B cell (primary cell): ENCODE results near the gene MYT1. TPM values are rescaled to one million over a fixed set of nuclear protein-coding genes. Genes with fewer than 3 reads are reported as not detected.

Source experiments
- ATAC-seq: fragments of 200-7000 bp; cut with Tn5 transposase; one replicate; pipeline ENCODE4 v1.10.0; 2021; ENCODE audit warnings: low read depth, mild to moderate bottlenecking, moderate number of reproducible peaks, moderate library complexity
- CTCF ChIA-PET: fragments of 350-600 bp; sonication (Branson Sonifier 250); formaldehyde crosslinking; loops from one replicate; lab custom pipeline; 2021; ENCODE audit warnings: antibody characterized with exemption, inconsistent platforms; lab: Charles Lee
- POLR2A ChIA-PET: fragments of 350-600 bp; sonication (Branson Sonifier 250); formaldehyde crosslinking; loops from one replicate; lab custom pipeline; 2021; ENCODE audit warnings: antibody characterized with exemption; lab: Charles Lee
- DNase-seq: peaks from one replicate; pipeline ENCODE4 v3.0.0; 2013
- H2AFZ ChIP-seq: 2 replicates; pipeline ENCODE4 v1.6.1; 2012; ENCODE audit warnings: mild to moderate bottlenecking, low read depth, low read length; ENCODE audit not compliant: insufficient read depth, poor library complexity, severe bottlenecking
- H3K27ac ChIP-seq, 2 donors: 1 replicate in 1 of 2; 2 replicates in 1 of 2; pipeline ENCODE4 v1.5.1; 2012 to 2013; ENCODE audit warnings: low read length in 2 of 2, mild to moderate bottlenecking in 2 of 2, moderate library complexity in 1 of 2
- H3K27me3 ChIP-seq, 4 experiments: fragments of 200-600 bp in 1 of 4; sonication (generic) in 1 of 4; replicated peaks in 1 of 4; 1 replicate in 2 of 4; 2 replicates in 2 of 4; pipeline versions ENCODE4 v1.6.1 to v1.7.0; 2013 to 2016; ENCODE audit warnings: low read length in 3 of 4, mild to moderate bottlenecking in 2 of 4, mixed read lengths in 1 of 4, moderate library complexity in 1 of 4; ENCODE audit not compliant: insufficient read depth in 4 of 4, control insufficient read depth in 3 of 4; ENCODE audit errors: control extremely low read depth in 1 of 4
- H3K36me3 ChIP-seq, 2 experiments: replicated peaks in 1 of 2; 1 replicate in 1 of 2; 2 replicates in 1 of 2; pipeline versions ENCODE4 v1.6.1 to v1.7.1; 2013; ENCODE audit warnings: low read length in 1 of 2; ENCODE audit not compliant: insufficient read depth in 2 of 2, control insufficient read depth in 1 of 2; ENCODE audit errors: control extremely low read depth in 1 of 2, extremely low read depth in 1 of 2
- H3K4me1 ChIP-seq, 2 donors: fragments of 200-600 bp in 1 of 2; sonication (generic) in 1 of 2; 1 replicate in 1 of 2; 2 replicates in 1 of 2; pipeline versions ENCODE4 v1.5.1 to v1.6.1; 2013 to 2017; ENCODE audit warnings: low read length in 2 of 2; ENCODE audit not compliant: control insufficient read depth in 2 of 2, insufficient read depth in 2 of 2
- H3K4me2 ChIP-seq: replicated peaks from 2 replicates; pipeline ENCODE3; 2012; ENCODE audit warnings: mild to moderate bottlenecking, low read depth, low read length; ENCODE audit not compliant: poor library complexity, severe bottlenecking
- H3K4me3 ChIP-seq, 5 experiments: fragments of 200-600 bp in 1 of 5; sonication (generic) in 1 of 5; 1 replicate in 3 of 5; 2 replicates in 2 of 5; pipeline versions ENCODE4 v1.5.1 to v1.7.0; 2011 to 2016; ENCODE audit warnings: low read length in 4 of 5, mild to moderate bottlenecking in 4 of 5, low read depth in 2 of 5, control low read depth in 1 of 5, moderate library complexity in 1 of 5; ENCODE audit not compliant: insufficient read depth in 1 of 5; ENCODE audit errors: control extremely low read depth in 1 of 5, extremely low read depth in 1 of 5
- H3K79me2 ChIP-seq: fragments of 200-600 bp; sonication (generic); one replicate; pipeline ENCODE4 v1.6.0; 2016; ENCODE audit warnings: low read length; ENCODE audit not compliant: control insufficient read depth, insufficient read depth
- H3K9ac ChIP-seq: fragments of 200-600 bp; sonication (generic); 2 replicates; pipeline ENCODE4 v1.6.1; 2017; ENCODE audit warnings: mild to moderate bottlenecking, low read length, moderate library complexity
- H3K9me3 ChIP-seq, 3 donors: one replicate each; pipeline versions ENCODE4 v1.6.1 to v1.7.1; 2013; ENCODE audit warnings: low read length in 2 of 3; ENCODE audit not compliant: control insufficient read depth in 2 of 3, insufficient read depth in 1 of 3; ENCODE audit errors: control extremely low read depth in 1 of 3
- H4K20me1 ChIP-seq: 2 replicates; pipeline ENCODE4 v1.6.0; 2012; ENCODE audit warnings: mild to moderate bottlenecking, low read length; ENCODE audit not compliant: insufficient read depth, control insufficient read depth, poor library complexity, severe bottlenecking
- H3K27ac Mint-ChIP-seq: one replicate; pipeline ENCODE4 v1.8.0; 2021; ENCODE audit warnings: mixed read lengths
- H3K27me3 Mint-ChIP-seq: one replicate; pipeline ENCODE4 v1.8.0; 2021; ENCODE audit warnings: mixed read lengths
- H3K4me1 Mint-ChIP-seq: one replicate; pipeline ENCODE4 v1.8.0; 2021; ENCODE audit warnings: mixed read lengths
- H3K4me3 Mint-ChIP-seq: one replicate; pipeline ENCODE4 v1.8.0; 2021; ENCODE audit warnings: mixed read lengths
- H3K9me3 Mint-ChIP-seq: one replicate; pipeline ENCODE4 v1.8.0; 2022; ENCODE audit warnings: mixed read lengths; ENCODE audit not compliant: insufficient read depth
- EZH2 ChIP-seq: IDR thresholded peaks from 2 replicates; pipeline ENCODE4 v1.6.1; 2012; ENCODE audit warnings: borderline replicate concordance, low read depth, mild to moderate bottlenecking, moderate library complexity, low read length; ENCODE audit not compliant: insufficient read depth, poor library complexity, severe bottlenecking
- WGBS: methylation state at CpG from one replicate; pipeline ENCODE4 v1.1.5; 2013; ENCODE audit warnings: missing lambda C conversion rate; ENCODE audit not compliant: insufficient coverage; 5-methylcytosine and 5-hydroxymethylcytosine counted together
- intact Hi-C: fragments of 100-400 bp; cut with micrococcal nuclease; formaldehyde crosslinking; loops from one replicate; pipeline ENCODE4 v1.10.0; 2022
- polyA plus RNA-seq: library from polyadenylated mRNA; depleted of rRNA; stranded (reverse); fragments of >200 nt; gene quantifications from 2 replicates; pipeline ENCODE4 v1.2.3, GENCODE V29; 2012
- total RNA-seq, 2 donors: library from RNA; stranded (reverse); fragments of 120-200 nt in 1 of 2; gene quantifications; 1 replicate in 1 of 2; 2 replicates in 1 of 2; pipeline versions ENCODE4 v1.2.3 to v1.2.4, GENCODE V29; 2013 to 2022
- TF ChIP-seq, protein P1 (sequence below): fragments of 200-600 bp; IDR thresholded peaks from one replicate; pipeline ENCODE4 v1.8.0; 2022; ENCODE audit warnings: antibody characterized with exemption, mild to moderate bottlenecking

The MYT1 gene
- total and polyA plus RNA-seq, 2 donors (not counting 1 experiment from before 2014, with no cell fraction given), result 0.49 to 42.2 TPM

DNA sequence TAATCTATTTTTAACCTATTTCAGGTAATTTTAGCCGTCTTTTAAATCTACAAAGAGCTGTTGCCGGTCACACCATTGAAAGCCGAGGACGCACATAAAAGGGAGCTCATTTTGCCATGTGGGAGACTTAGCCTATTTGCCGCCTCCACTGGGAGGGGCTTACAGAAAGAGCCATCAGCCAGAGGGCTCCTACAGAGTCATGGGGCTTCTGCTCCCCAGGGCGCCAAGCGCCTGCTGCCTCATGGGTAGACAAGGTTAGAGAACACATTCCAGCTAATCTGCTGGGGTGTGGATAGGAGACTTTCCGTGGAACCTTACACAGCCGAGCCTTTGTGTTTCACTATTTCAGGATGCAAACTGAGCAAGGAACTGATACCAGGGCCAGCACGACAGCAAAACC is 103.9 kb downstream of the MYT1 start:
- Histone ChIP-seq H2AFZ (no peak overlapping the region), H3K27ac (no peak overlapping the region), H3K79me2 (peaks cover 32% of the 10 kb centered on the region), H3K9me3 (no peaks in the 10 kb centered on the region), H3K4me3 (no peak overlapping the region), H3K4me2 (no peak overlapping the region), H3K9ac (no peak overlapping the region), H3K4me1 (no peaks in the 10 kb centered on the region), H3K27me3 (no peaks in the 10 kb centered on the region), H4K20me1 (peaks cover 43% of the 10 kb centered on the region), H3K36me3 (peaks cover 0 to 36% of the 10 kb centered on the region in 2 experiments)
- 99% methylated on average over 9 of the region's 10 CpGs for WGBS
- no peak overlapping the region for H3K27ac Mint-ChIP-seq
- no peak overlapping the region for H3K4me3 Mint-ChIP-seq
- no peaks in the 10 kb centered on the region for H3K9me3 Mint-ChIP-seq
- no peak for DNase-seq
- peaks cover 13% of the 10 kb centered on the region for H3K4me1 Mint-ChIP-seq
- ATAC-seq, result no peak
- H3K27me3 Mint-ChIP-seq, result no peaks in the 10 kb centered on the region
- ChIA-PET CTCF (no interaction called here), POLR2A (no interaction called here)
- intact Hi-C loops, result no loop called here
- no peak for TF ChIP-seq EZH2
- TF ChIP-seq, protein P1, sequence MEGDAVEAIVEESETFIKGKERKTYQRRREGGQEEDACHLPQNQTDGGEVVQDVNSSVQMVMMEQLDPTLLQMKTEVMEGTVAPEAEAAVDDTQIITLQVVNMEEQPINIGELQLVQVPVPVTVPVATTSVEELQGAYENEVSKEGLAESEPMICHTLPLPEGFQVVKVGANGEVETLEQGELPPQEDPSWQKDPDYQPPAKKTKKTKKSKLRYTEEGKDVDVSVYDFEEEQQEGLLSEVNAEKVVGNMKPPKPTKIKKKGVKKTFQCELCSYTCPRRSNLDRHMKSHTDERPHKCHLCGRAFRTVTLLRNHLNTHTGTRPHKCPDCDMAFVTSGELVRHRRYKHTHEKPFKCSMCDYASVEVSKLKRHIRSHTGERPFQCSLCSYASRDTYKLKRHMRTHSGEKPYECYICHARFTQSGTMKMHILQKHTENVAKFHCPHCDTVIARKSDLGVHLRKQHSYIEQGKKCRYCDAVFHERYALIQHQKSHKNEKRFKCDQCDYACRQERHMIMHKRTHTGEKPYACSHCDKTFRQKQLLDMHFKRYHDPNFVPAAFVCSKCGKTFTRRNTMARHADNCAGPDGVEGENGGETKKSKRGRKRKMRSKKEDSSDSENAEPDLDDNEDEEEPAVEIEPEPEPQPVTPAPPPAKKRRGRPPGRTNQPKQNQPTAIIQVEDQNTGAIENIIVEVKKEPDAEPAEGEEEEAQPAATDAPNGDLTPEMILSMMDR, result no peak

DNA sequence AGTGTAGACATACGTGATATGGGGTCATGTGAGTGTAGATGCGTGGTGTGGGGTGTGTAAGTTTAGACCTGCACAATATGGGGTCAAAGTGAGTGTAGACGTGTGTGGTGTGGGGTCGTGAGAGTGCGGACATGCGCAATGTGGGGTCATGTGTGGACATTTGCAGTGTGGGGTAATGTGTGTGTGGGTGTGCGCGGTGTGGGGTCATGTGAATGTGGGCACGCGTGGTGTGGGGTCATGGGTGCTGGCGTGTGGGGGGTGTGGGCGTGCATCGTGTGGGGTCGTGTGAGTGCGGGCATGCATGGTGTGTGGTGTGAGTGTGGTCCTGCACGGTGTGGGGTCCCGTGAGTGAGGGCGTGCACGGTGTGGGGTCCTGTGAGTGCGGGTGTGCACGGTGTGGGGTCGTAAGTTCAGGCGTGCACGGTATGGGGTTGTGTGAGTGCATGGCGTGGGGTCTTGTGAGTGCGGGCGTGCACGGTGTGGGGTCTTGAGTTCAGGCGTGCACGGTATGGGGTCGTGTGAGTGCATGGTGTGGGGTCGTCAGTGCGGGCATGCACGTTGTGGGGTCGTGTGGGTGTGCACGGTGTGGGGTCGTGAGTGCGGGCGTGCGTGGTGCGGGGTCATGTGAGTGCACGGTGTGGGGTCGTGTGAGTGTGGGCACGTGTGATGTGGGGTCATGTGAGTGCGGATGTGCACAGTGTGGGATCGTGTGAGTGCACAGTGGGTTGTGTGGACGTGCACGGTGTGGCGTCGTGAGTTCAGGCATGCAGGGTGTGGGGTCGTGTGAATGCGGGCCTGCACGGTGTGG is 105.6 kb downstream of the MYT1 start:
- 98% methylated on average over 53 of the region's 53 CpGs for WGBS
- ATAC-seq (no peak), DNase-seq (no peak)
- Histone ChIP-seq H4K20me1 (peaks cover 32% of the 10 kb centered on the region), H3K4me2 (no peak overlapping the region), H3K4me3 (no peak overlapping the region), H3K79me2 (peaks cover 20% of the 10 kb centered on the region), H3K27ac (no peak overlapping the region), H3K27me3 (no peaks in the 10 kb centered on the region), H3K9ac (no peak overlapping the region), H2AFZ (no peak overlapping the region), H3K36me3 (peaks cover 0 to 48% of the 10 kb centered on the region in 2 experiments), H3K9me3 (no peaks in the 10 kb centered on the region), H3K4me1 (no peaks in the 10 kb centered on the region)
- Mint-ChIP-seq H3K4me3 (no peak overlapping the region), H3K4me1 (peaks cover 2% of the 10 kb centered on the region), H3K9me3 (no peaks in the 10 kb centered on the region), H3K27ac (no peak overlapping the region), H3K27me3 (no peaks in the 10 kb centered on the region)
- POLR2A ChIA-PET, result no interaction called here
- TF ChIP-seq EZH2, result no peak
- TF ChIP-seq, protein P1, result no peak
- intact Hi-C loops, result no loop called here
- CTCF ChIA-PET, result no interaction called here
